Progenitor cell of endocrine pancreas (in vitro differentiated cells): Measurements from ENCODE around the gene UBALD2. TPM values are rescaled to one million over a fixed set of nuclear protein-coding genes. Genes with fewer than 3 reads are reported as not detected.

ENCODE experiments used
- DNase-seq: peaks from one replicate; pipeline ENCODE4 v3.0.0; 2021; ENCODE audit warnings: low spot score; ENCODE audit not compliant: unreplicated experiment
- H3K27ac Mint-ChIP-seq: 2 replicates; pipeline ENCODE4 v1.8.0; 2021; ENCODE audit warnings: mild to moderate bottlenecking, moderate library complexity, mixed read lengths
- H3K27me3 Mint-ChIP-seq: 2 replicates; pipeline ENCODE4 v1.8.0; 2021; ENCODE audit warnings: mixed read lengths
- H3K36me3 Mint-ChIP-seq: 2 replicates; pipeline ENCODE4 v1.8.0; 2022; ENCODE audit warnings: mixed read lengths; ENCODE audit not compliant: insufficient read depth
- H3K4me1 Mint-ChIP-seq: 2 replicates; pipeline ENCODE4 v1.8.0; 2021; ENCODE audit warnings: low read depth, mixed read lengths
- H3K4me3 Mint-ChIP-seq: 2 replicates; pipeline ENCODE4 v1.8.0; 2021; ENCODE audit warnings: low read depth, mild to moderate bottlenecking, moderate library complexity, mixed read lengths
- H3K9me3 Mint-ChIP-seq: 2 replicates; pipeline ENCODE4 v1.8.0; 2021; ENCODE audit warnings: low read depth, mixed read lengths
- total RNA-seq: library from RNA; stranded (reverse); gene quantifications from 2 replicates; pipeline ENCODE4 v1.2.1, GENCODE V29; 2021
- TF ChIP-seq, protein P1 (sequence below): fragments of 200-600 bp; sonication (generic); IDR thresholded peaks from one replicate; pipeline ENCODE4 v1.5.0; 2021; ENCODE audit warnings: antibody characterized with exemption, mild to moderate bottlenecking; ENCODE audit not compliant: unreplicated experiment

The UBALD2 gene
- total RNA-seq, 1 donor from 2014 or later: 36.3 TPM

DNA sequence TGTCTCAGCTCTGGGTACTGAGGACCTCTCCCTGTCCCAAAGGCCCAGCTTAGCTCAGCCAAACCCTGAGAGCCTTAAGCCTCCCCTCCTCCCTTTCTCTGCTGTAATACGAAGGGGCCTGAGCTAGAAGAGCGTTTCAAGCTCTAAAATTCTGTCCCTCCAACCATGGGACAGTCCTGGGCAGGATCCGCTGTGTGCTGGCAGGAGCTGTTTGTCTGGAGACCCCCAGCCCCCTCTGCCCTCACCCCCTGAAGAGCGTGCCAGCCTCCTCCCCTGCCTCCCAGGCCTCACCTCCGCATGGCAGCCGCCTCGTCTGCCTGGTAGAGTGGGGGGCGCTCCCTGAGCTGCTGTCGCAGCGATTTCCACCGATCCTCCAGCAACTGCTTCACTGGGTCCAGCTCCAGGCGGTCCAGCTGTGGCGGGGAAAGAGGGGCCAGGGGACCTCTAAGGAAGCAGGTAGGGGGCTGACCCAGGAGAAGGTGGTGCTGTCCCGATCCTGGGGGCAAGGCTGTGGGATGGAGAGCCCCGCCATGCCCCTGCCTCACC is 14.7 kb downstream of the UBALD2 start:
- Mint-ChIP-seq H3K4me1 (no peaks in the 10 kb centered on the region), H3K27me3 (no peaks in the 10 kb centered on the region), H3K36me3 (peaks cover 2% of the 10 kb centered on the region), H3K9me3 (no peaks in the 10 kb centered on the region), H3K4me3 (no peak overlapping the region), H3K27ac (no peak overlapping the region)
- TF ChIP-seq, protein P1, sequence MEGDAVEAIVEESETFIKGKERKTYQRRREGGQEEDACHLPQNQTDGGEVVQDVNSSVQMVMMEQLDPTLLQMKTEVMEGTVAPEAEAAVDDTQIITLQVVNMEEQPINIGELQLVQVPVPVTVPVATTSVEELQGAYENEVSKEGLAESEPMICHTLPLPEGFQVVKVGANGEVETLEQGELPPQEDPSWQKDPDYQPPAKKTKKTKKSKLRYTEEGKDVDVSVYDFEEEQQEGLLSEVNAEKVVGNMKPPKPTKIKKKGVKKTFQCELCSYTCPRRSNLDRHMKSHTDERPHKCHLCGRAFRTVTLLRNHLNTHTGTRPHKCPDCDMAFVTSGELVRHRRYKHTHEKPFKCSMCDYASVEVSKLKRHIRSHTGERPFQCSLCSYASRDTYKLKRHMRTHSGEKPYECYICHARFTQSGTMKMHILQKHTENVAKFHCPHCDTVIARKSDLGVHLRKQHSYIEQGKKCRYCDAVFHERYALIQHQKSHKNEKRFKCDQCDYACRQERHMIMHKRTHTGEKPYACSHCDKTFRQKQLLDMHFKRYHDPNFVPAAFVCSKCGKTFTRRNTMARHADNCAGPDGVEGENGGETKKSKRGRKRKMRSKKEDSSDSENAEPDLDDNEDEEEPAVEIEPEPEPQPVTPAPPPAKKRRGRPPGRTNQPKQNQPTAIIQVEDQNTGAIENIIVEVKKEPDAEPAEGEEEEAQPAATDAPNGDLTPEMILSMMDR: no peak
- no peak for DNase-seq

DNA sequence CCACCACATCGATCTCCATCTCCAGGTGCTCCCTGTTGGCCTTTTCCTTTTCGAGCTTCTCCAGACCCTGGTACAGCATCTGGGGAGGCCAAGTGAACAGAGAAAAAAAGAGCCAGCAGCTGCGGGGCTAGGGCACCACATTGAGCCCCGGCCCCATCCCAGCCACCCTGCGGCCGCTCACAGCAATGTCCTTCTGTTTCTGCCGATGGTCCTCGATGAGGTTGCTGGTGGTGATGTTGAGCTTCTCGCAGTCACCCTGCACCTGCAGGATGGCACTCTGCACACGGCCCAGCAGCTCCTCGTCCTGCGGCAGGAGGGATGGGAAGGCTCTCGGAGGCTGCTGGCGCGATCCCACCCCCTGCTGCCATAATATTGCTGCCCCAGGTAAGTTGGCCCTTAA is 15.5 kb downstream of the UBALD2 start:
- no peak for DNase-seq
- TF ChIP-seq, protein P1: no peak
- Mint-ChIP-seq H3K27ac (no peak overlapping the region), H3K4me3 (no peak overlapping the region), H3K27me3 (no peaks in the 10 kb centered on the region), H3K4me1 (no peaks in the 10 kb centered on the region), H3K9me3 (no peaks in the 10 kb centered on the region), H3K36me3 (peaks cover 2% of the 10 kb centered on the region)

DNA sequence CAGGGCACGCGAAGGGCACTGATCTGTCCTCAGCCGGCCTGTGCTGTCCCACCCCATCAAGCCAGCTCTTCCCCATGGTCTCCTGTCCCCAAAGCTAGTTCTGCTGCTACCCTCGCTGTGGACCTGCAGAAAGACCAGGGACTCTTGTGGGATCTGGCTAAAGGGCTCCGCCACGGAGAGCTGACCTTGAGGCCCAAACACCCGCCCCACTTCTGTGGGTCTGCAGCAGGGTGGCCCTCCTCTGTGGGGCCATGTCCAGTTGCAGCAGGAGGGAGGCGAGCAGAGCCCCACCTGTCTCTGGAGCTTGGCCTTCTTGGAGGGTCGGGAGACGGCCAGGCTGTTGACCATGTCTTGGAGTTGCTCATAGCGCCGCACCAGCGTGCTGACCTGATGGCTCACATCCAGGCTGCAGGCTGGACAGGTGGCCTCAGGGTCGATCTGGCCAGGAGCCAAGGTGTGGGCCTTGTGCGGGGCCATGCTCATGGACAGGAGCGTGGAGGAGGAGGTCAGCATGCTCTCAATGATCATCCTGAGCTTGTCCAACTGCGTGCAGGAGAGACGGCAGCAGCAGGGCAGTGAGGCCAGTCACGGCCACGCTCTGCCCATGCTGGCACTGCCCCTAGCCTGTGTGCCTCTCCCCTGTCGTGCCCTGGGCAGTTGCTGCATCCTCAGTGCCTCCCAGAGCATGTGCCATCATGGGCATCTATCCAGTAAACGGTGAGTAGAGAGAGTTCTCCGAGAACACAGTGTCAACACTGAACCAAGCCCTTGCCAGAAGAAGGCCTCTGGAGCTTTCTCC is 16.6 kb downstream of the UBALD2 start:
- Mint-ChIP-seq H3K36me3 (peaks cover 2% of the 10 kb centered on the region), H3K27ac (no peak overlapping the region), H3K4me3 (no peak overlapping the region), H3K9me3 (no peaks in the 10 kb centered on the region), H3K4me1 (no peaks in the 10 kb centered on the region), H3K27me3 (no peaks in the 10 kb centered on the region)
- TF ChIP-seq, protein P1: no peak
- DNase-seq: no peak

DNA sequence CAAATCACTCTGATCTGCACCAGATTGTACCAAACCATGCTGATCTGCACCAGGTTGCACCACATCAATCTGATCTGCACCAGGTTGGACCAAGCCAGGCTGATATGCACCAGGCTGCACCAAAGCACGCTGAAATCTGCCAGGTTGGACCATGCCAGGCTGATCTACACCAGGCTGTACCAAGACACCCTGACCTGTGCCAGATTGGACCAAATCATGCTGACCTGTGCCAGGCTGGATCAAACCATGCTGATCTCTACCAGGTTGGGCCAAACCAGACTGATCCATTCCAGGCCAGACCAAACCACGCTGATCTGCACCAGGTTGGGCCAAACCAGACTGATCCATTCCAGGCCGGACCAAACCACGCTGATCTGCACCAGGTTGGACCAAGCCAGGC is 27.4 kb downstream of the UBALD2 start:
- H3K9me3 Mint-ChIP-seq: no peaks in the 10 kb centered on the region
- DNase-seq: no peak

DNA sequence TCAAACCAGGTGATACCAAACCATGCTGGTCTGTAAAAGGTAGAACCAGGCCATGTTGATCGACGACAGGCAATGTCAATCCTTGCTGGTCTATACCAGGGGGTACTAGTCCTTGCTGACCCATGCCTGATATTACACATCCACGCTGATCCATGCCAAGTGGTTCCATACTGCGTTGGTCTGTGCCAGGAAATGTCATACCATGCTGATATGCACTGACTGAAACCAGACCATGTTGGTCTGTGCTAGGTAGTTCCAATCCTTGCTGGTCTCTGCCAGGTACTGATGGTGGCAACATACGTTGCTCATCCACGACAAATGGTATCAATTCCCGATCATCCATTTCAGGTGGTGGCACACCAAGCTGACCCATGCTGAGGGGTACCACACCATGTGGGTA is 28.0 kb downstream of the UBALD2 start:
- no peak overlapping the region for H3K4me3 Mint-ChIP-seq
- DNase-seq: no peak
- no peaks in the 10 kb centered on the region for H3K27me3 Mint-ChIP-seq
- no peaks in the 10 kb centered on the region for H3K9me3 Mint-ChIP-seq
- TF ChIP-seq, protein P1: no peak
- no peak overlapping the region for H3K27ac Mint-ChIP-seq
- H3K36me3 Mint-ChIP-seq: peaks cover 9% of the 10 kb centered on the region
- no peaks in the 10 kb centered on the region for H3K4me1 Mint-ChIP-seq

More for the DNA sequence above, 27.4 kb downstream of the UBALD2 start:
- Mint-ChIP-seq H3K27ac (no peak overlapping the region), H3K27me3 (no peaks in the 10 kb centered on the region), H3K36me3 (peaks cover 9% of the 10 kb centered on the region), H3K4me3 (no peak overlapping the region), H3K4me1 (no peaks in the 10 kb centered on the region)
- TF ChIP-seq, protein P1: no peak
